GM19238 (cell line): ENCODE measurements around the gene ELFN1.

ENCODE experiments used
- DNase-seq: peaks from one replicate; pipeline ENCODE4 v3.0.0; 2011; ENCODE audit warnings: low spot score; ENCODE audit not compliant: insufficient read length

The ELFN1 gene

GRCh38 chr7:1741751-1742554, 71.9 kb downstream of the ELFN1 start:
- no peak for DNase-seq

- no peak for DNase-seq
Measured at GRCh38 chr7:1742555-1743303, 72.7 kb downstream of the ELFN1 start.

- no peak for DNase-seq
Measured at GRCh38 chr7:1743481-1744230, 73.6 kb downstream of the ELFN1 start.

- DNase-seq: no peak
Measured at GRCh38 chr7:1744296-1745017, 74.4 kb downstream of the ELFN1 start.

- no peak for DNase-seq
Measured at GRCh38 chr7:1745018-1745532, 75.0 kb downstream of the ELFN1 start.

- no peak for DNase-seq
Measured at GRCh38 chr7:1745576-1746490, 75.8 kb downstream of the ELFN1 start.

- DNase-seq: no peak
Measured at GRCh38 chr7:1746491-1746975, 76.5 kb downstream of the ELFN1 start.

- no peak for DNase-seq
Measured at GRCh38 chr7:1747004-1747801, 77.1 kb downstream of the ELFN1 start.

- no peak for DNase-seq
Measured at GRCh38 chr7:1748076-1748838, 78.2 kb downstream of the ELFN1 start.

- no peak for DNase-seq
Measured at GRCh38 chr7:1748839-1749173, 78.7 kb downstream of the ELFN1 start.

- DNase-seq: no peak
Measured at GRCh38 chr7:1749351-1749863, 79.3 kb downstream of the ELFN1 start.

- DNase-seq: no peak
Measured at GRCh38 chr7:1749864-1750466, 79.9 kb downstream of the ELFN1 start.

- no peak for DNase-seq
Measured at GRCh38 chr7:1750541-1751021, 80.5 kb downstream of the ELFN1 start.

GRCh38 chr7:1752111-1752510, 82.0 kb downstream of the ELFN1 start:
- DNase-seq: no peak

- no peak for DNase-seq
Measured at GRCh38 chr7:1752771-1753563, 82.9 kb downstream of the ELFN1 start.

- no peak for DNase-seq
Measured at GRCh38 chr7:1753564-1753867, 83.4 kb downstream of the ELFN1 start.

GRCh38 chr7:1754345-1754908, 84.3 kb downstream of the ELFN1 start:
- DNase-seq: no peak
